NCI-H2227 (cell line): ENCODE measurements around the gene OBSCN.
"Not testable (repeated sequence)": the region's sequence is repeated elsewhere in the genome, so short reads cannot be mapped to it uniquely, and the experiment has no call there.

Experiments
- DNase-seq: peaks from one replicate; lab custom pipeline; 2025; ENCODE audit not compliant: unreplicated experiment; lab: John Stamatoyannopoulos, UW

Gene OBSCN

DNA sequence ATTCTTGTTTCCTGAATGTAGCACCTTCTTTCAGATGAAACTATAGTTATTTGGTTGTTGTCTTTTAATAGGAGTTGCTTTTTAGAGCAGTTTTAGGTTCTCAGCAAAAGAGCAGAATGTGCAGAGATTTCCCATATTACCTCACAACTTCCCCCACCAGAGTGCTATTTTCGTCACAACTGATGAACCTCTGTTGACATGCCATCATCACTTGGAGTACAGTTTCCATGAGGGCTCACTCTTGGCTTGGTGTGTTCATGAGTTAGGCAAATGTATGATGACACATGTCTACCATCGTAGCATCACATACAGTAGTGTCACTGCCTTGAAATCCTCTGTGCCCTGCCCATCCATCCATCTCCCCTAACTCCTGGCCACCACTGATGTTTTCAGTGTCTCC, 38.5 kb upstream of the OBSCN start:
- DNase-seq, result no peak

DNA sequence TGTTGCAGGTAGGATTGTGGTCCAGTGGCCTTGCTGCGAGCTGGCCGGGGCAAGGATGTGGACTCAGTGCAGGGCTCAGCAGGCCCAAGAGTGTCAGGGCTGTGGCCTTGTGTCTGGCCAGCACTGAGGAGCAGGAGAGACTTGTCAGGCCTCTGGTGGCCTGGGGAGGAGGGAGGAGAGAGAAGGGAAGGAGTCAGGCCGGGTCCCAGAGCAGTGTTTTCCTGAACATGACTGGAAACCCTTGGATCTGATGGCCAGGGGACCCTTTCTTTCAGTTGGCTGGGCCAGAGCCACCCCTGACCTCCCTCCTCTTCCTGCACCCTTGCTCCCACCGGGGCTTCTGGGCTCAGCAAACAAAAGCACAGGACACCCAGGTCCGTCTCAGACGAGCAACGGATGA, 37.2 kb upstream of the OBSCN start:
- DNase-seq, result no peak

DNA sequence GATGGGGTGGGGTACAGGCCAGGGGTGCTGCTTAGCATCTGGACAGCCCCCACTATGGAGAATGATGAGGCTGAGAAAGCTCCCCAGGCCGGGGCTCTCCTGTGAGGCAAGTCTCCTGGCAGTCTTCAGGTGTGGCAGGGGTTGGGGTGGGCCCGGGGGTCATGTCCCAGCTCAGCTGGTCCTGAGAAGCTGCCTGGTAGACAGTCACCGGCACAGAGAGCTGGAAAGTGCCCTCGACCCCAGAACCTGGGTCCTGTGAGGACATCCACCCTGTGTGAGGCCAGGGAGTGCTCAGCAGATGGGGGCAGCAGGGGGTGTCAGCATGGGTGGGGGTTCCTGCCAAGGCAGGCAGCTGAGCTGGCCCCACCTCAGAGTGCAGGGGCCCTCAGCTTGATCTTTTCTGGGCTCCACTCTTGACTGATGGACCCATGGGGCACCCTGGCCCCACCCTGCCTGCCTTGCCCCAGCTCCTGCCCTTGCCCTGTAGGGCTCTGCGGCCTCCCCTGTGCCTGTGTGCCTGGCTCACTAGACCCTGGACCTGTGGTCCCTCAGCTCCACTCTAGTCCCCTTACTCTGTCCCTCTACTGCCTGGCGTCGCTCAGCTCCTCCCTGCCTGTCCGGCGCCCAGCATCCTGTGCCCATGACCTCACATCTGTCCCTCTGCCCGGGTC, 36.5 kb upstream of the OBSCN start:
- DNase-seq, result no peak

DNA sequence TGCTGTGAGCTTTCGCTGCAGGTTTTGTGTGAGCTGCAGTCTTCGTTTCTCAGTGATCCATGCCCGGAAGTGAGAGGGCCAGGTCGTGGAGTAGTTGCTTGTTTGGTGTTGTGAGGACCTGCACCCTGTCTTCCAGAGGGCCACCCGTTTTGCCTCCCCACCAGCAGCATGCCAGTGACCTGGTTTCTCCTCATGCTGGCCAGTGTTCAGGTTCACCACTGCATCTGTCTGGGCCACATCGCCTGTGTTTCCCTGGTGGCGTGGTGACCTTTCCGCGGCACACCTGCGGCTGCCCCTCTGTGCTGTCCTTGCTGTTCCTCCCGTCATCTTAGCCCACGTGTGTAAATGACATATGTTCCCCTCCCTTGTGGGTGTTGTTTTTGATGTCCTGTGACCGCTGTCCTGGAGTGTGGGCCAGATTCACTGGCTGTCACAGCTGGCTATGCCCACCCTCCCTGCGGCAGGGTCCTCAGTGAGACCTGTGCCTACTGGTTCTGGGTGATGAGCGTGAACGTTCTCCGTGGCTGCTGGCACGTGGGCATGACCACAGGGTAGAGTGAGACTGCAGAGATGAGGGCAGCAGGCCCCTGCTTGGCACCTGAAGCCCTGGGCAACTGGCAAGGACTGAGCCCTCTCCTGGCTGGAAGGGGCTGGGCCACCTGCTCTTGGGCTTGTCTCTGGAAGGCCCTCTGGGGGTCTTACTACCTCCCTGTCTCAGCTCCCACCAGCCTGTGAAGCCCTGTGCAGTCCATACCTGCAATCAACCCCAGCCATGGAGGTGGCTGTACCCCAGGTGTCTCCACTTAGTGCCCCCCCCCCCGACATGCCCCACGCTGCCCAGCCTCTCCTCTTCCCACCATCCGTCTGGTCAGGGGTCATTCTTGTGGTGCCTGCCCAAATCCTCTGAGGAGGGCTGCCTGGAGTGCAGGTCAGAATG, 35.0 kb upstream of the OBSCN start:
- no peak for DNase-seq

DNA sequence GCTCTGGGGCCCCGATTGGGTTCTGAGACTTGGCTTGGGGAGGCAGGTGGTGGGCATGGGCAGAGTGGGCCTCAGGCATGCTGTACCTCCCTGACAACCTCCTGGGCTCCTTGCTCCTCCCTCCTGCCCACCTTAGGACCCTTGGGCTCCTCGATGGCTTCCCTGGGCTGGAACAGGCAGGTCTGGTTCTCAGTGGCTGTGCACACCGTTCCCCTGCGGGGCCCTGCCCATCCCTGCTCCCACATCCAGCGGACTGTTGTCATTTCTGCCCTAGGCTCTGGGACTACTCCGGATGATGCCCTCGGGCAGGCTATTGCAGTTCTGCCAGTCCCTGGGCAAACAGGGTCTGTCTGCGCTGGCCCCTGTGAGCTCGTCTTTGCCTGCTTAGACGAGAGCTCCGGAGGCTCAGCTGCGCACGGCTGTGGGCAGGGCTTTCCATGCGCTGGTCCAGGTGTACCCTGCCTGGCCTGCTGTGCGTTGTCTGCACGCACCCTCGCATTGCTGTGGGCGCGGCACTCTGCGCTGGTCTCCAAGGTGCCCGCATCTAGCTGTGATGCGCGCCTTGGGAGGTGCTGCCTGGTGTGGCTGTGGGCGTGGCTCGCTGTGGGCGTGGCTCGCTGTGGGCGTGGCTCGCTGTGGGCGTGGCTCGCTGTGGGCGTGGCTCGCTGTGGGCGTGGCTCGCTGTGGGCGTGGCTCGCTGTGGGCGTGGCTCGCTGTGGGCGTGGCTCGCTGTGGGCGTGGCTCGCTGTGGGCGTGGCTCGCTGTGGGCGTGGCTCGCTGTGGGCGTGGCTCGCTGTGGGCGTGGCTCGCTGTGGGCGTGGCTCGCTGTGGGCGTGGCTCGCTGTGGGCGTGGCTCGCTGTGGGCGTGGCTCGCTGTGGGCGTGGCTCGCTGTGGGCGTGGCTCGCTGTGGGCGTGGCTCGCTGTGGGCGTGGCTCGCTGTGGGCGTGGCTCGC, 34.0 kb upstream of the OBSCN start:
- DNase-seq, result not testable (repeated sequence)

DNA sequence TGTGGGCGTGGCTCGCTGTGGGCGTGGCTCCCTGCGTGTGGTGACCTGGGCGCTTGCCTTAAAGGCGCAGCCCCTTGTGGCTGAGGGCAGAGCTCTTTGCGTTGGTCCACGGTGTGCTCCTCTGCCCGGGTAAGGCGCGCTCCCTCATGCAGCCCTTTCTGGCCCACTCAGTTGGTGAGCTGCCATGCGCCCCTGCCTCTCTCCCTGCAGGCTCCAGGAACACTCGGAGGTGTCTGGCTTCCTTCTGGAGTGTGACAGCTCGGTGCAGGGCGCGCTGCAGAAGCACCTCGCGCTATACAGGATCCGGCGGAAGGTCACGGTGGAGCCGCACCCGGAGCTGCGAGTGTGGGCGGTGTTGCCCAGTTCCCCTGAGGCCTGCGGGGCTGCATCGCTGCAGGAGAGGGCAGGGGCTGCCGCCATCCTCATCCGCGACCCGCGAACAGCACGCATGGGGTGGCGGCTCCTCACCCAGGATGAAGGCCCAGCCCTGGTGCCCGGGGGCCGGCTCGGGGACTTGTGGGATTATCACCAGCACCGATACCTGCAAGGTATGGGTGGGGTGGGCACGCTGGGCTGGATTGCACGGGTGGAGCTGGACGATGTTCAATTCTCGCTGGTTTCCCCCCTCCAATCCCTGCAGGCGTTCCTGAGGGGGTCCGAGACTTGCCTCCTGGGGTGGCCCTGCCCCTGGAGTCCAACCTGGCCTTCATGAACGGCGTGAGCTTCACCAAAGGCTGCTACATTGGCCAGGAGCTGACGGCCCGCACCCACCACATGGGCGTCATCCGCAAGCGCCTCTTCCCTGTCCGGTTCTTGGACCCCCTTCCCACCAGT, 33.1 kb upstream of the OBSCN start:
- DNase-seq, result no peak

DNA sequence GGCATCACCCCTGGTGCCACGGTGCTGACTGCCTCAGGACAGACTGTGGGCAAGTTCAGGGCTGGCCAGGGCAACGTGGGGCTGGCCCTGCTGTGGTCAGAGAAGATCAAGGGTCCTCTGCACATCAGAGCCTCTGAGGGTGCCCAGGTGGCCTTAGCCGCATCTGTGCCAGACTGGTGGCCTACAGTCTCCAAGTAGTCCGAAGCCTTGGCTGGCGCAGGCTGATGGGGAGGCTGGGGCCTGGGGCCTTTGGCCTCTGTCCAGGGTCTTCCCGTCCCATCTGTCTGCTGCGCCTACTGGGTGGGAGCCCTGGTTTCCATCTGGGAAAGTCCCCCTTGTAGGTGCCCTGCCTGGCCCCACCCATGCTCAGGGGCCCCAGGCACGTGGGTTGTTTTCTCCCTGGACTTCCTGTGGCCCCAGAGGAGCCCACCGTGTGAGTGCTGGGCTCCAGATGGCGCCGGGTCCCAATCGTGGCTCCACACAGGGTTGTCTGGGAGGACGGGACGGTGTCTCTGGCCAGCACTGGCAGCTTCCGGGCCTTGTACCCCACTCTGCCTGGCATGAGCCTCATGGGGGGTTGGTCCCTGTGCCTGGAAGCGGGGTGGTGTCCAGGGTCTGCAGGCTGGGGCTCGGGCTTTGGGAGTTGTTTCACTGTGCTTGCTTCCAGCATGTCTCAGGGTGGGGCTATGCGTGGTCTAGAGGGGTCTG, 32.4 kb upstream of the OBSCN start:
- no peak for DNase-seq

DNA sequence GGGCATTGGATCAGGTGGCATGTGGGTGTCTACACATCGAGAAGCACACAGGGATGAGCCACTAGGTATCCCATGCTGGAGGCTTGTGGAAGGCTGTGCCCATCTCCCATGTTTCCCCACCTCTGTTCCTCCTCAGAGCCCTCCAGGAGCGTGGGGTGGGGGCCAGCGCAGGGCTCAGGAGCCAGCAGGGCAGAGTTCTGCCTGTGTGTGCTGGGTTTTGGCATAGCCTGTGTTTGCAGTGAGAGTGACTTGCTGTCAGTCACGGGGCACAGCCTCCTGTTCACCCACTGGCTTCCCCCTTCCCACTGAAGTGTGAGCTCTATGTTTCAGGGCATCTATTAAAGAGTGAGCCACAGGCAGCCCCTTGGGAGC, 31.8 kb upstream of the OBSCN start:
- DNase-seq, result no peak

DNA sequence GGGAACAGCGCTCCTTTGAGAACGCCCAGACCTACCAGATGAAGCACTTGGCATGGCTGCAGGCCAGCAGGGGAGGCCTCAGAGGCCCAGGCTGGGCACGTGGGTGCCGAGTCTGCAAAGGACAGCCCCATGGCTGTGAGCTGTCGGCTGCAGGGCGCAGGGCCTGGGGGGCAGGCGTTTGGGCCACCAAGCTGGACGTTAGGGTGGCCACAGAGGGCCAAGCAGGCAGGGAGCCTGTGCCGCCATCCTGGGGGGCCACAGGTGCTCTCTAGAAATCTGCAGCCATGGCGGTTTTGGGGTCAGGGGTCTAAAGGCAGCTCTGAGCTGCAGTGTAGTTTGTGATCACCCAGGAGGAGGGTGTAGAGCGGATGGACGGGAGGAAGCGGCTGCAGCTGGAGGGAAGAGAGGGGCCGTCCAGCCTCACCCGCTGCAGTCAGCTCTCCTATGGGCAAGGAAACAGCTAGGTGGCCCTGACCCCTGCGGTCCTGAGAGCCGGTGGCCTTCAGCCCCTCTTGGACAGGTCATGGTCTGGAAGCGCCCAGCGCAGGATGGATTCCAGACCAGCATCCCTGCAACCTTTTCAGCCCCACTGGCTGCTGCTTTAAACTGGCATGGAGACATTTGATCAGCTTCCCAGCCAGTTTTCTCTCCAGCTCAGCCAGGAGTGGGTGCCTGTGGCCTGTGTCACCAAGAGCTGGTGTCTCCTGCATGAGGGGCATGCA, 31.2 kb upstream of the OBSCN start:
- no peak for DNase-seq

DNA sequence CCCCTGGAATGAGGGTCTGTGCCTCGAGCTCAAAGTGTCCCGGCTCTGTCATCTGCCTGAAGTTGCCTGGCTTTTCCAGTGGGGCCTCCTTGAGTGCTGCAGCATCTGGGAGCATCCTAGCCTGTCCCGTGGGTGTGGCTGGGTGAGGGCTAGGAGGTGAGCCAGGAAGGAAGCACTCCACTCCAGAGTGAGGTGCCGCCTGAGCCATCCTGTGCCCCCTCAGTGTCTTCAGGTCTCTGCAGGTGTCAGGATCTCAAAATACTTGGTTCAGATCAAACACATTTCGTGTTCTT, 30.7 kb upstream of the OBSCN start:
- DNase-seq, result no peak

DNA sequence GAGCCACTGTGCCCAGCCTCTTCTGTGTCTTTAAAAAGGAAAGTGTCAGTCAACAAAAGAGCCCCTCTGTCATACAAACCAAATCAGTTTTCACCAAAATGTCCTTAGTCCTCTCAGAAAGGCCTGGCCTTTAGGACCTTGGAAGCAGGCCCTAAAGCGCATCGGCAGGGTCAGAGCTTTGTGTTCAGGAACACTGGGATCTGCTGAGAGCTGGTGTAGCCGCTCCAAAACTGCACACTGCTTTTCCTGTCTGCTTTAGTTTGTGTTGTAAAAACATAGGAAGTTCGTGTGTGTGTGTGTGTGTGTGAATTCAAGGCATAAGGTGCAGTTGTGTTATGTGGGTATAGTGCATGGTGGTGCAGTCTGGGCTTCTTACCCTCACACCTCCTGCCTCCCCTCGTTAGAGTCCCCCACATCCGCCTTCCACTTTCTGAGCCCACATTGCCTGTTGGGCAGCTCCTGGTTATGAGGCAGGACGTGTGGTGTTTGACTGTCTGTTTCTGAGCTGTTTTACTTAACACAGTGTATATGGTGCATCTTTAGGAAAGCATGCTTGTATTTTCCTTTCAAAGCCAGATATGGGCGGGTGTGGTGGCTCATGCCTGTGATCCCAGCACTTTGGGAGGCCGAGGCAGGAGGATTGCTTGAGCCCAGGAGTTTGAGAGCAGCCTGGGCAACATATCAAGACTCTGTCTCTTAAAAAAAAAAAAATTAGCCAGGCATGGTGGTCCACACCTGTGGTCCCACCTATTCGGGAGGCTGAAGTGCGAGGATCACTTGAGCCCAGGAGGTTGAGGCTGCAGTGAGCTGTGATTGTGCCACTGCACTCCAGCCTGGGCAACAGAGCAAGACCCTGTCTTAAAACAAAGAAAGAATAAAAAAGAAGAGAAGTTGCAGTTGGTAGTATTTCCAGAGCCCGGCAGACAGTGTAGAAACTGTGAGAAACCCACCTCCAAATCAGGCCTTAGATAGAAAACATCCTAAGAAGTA, 29.8 kb upstream of the OBSCN start:
- DNase-seq, result no peak

DNA sequence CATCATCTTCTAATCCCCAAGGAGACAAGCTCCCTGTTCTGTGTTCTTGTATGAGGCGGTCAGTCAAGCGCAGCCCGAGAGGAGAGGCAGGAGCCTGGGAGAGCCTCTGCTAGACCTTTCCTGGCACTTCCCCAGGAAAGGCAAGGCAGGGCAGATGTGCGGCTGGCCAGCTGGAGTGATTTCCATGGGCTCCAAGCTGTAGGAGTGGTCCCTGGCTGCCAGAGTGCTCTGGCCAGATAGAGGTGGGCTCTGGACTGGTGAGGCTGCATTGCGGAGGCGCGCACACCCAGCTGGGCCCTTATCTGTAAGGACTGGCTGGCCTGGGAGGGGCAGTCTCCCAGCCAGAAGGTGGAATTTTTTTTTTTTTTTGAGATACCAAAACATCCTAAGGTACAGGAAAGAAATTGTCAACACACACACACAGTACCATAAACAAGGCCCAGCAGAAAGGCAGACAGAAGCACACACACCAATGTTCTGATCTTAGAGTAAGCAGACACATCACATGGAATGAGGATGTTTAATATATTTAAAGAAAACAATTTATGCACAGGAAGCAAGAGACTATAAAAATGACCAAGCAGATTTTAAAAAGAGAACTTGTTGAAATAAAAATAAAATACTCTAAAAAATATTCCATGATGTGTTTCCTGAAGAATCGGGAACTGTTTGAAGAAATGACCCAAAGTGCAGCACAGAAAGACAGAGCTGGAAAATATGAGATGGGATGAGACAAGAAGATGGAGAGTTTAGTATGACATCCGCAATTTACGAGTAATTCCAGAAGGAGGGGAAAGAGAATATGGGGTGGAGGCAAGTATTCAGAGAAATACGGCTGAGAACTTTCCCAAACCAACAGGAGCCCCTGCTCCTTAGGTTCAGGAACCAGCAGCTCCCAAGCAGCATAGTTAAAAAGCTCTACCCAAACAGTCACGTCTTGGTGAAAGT, 28.8 kb upstream of the OBSCN start:
- DNase-seq, result no peak

DNA sequence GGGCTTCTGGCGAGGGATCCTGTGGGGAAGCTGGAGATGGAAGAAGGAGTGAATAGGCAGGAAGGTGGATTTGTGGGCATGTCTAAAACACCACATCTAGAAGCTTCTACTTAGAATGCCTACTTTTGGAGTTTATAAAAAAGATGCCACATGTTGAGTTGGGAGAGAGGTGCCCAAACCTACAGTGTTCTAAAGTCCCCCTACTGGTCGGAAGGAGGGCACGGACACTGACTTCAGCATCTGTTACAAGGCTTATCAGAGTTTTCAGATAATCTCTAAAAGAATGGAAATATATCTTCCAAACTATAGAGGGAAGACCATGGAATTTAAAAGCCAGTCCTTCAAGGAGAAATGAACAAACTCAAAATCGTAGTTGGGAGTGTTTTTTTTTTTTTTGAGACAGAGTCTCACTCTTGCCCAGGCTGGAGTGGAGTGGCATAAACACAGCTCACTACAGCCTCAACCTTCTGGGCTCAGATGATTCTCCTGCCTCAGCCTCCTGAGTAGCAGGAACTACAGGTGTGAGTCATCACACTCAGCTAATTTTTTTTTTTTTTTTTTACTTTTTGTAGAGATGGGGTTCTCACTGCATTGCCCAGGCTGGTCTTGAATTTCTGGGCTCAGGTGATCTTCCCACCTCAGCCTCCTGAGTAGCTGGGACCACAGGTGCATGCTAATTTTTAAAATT, 27.4 kb upstream of the OBSCN start:
- DNase-seq, result no peak

DNA sequence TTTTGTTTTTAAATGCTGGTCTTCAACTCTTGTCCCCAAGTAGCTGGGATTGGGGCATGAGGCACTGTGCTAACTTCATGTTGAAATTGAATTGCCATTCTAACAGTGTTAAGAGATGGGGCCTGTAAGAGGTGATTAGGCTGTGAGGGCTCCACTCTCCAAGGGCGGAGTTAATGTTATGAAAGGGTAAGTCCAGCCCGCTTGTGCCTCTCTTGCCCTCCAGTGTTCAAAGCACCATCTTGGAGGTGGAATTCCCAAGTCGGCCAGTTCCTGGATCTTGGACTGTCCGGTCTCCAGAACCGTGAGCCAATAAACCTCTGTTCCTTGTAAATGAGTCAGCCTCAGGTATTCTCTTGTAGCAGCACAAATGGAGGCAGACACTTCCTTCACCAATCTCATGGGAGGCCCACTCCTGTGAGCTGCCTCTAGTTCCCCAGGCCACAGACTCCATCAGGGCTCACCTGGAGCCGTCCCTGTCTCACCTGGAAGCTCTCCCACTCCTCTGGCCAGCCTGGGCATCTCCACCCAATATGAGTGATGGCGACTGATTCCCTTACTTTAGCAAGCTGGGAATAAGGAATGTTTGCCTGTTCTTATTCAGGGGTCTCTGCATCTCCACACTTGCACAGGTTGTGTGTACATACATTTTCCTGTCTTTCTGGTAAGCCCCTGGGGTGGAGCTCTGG, 26.7 kb upstream of the OBSCN start:
- DNase-seq, result no peak

DNA sequence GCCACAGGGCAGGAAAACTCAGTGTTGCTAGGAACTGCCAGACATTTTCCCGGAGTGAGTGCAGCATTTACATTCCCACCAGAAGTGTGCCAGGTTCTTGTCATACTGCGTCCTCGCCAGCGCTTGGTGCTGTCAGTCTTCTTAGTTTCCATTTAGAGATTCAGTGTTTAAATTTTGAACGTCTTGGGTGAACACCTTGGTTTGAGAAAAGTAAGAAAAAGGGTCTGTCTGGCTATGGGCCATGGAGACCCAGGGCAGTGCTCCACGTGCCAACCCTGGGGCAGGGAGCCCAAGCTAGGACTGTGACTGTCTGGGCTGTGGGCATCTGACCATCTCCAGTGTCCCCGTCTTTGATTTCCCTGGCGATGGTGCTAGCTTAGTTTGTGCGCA, 26.2 kb upstream of the OBSCN start:
- DNase-seq, result no peak
